Retinal pigment epithelial cell (primary cell): Measurements from ENCODE around the gene ZCCHC2.

ENCODE experiments used
- DNase-seq: peaks from one replicate; pipeline ENCODE4 v3.0.0-alpha.2; 2010; ENCODE audit warnings: low read depth
- H3K4me3 ChIP-seq: 2 replicates; pipeline ENCODE4 v1.5.1; 2011; ENCODE audit warnings: mild to moderate bottlenecking, low read length, control low read depth, moderate library complexity
- CTCF ChIP-seq: conservative IDR thresholded peaks from 2 replicates; pipeline ENCODE4 v1.5.1; 2011; ENCODE audit warnings: low read depth, low read length, control low read depth, inconsistent platforms

ZCCHC2 gene

GRCh38 chr18:62487161-62487560 is 35.7 kb upstream of the ZCCHC2 start:
- DNase-seq, result no peak
- no peak overlapping the region for H3K4me3 ChIP-seq
- no peak for TF ChIP-seq CTCF

GRCh38 chr18:62490967-62491695 is 31.7 kb upstream of the ZCCHC2 start:
- DNase-seq, result no peak
- H3K4me3 ChIP-seq, result no peak overlapping the region
- no peak for TF ChIP-seq CTCF

- no peak for TF ChIP-seq CTCF
- H3K4me3 ChIP-seq, result no peak overlapping the region
- DNase-seq, result no peak
Measured at GRCh38 chr18:62493033-62493862, 29.6 kb upstream of the ZCCHC2 start.

- no peak overlapping the region for H3K4me3 ChIP-seq
- DNase-seq, result no peak
- TF ChIP-seq CTCF, result no peak
Measured at GRCh38 chr18:62494764-62495163, 28.1 kb upstream of the ZCCHC2 start.

- H3K4me3 ChIP-seq, result no peak overlapping the region
- TF ChIP-seq CTCF, result no peak
- DNase-seq, result no peak
Measured at GRCh38 chr18:62496262-62496661, 26.6 kb upstream of the ZCCHC2 start.

- no peak overlapping the region for H3K4me3 ChIP-seq
- no peak for DNase-seq
- TF ChIP-seq CTCF, result no peak
Measured at GRCh38 chr18:62497190-62497772, 25.5 kb upstream of the ZCCHC2 start.
